CD4-positive, alpha-beta T cell treated with Interleukin-2 at 100 ng/mL for 4 hours (primary cell): Measurements from ENCODE around the gene FRMD4A.
"Not testable (repeated sequence)": the region's sequence is repeated elsewhere in the genome, so short reads cannot be mapped to it uniquely, and the experiment has no call there.

ENCODE experiments used
- DNase-seq: peaks from one replicate; pipeline ENCODE4 v3.0.0-alpha.2; 2020; ENCODE audit warnings: low spot score

The FRMD4A gene

GRCh38 chr10:13848520-13849445 is 481.9 kb downstream of the FRMD4A start:
- no peak for DNase-seq

GRCh38 chr10:13847201-13847631 is 483.5 kb downstream of the FRMD4A start:
- DNase-seq: no peak

- DNase-seq: no peak
Measured at GRCh38 chr10:13845897-13846296, 484.8 kb downstream of the FRMD4A start.

- DNase-seq: no peak
Measured at GRCh38 chr10:13844651-13845050, 486.1 kb downstream of the FRMD4A start.

GRCh38 chr10:13842117-13842516 is 488.6 kb downstream of the FRMD4A start:
- DNase-seq: no peak

GRCh38 chr10:13840036-13840435 is 490.7 kb downstream of the FRMD4A start:
- DNase-seq: no peak

GRCh38 chr10:13839430-13839990 is 491.2 kb downstream of the FRMD4A start:
- DNase-seq: no peak

GRCh38 chr10:13839030-13839429 is 491.7 kb downstream of the FRMD4A start:
- DNase-seq: no peak

- DNase-seq: no peak
Measured at GRCh38 chr10:13837966-13838365, 492.8 kb downstream of the FRMD4A start.

GRCh38 chr10:13834581-13835286 is 496.0 kb downstream of the FRMD4A start:
- no peak for DNase-seq

GRCh38 chr10:13831711-13832141 is 499.0 kb downstream of the FRMD4A start:
- no peak for DNase-seq

GRCh38 chr10:13830385-13830784 is 500.3 kb downstream of the FRMD4A start:
- DNase-seq: no peak

- DNase-seq: no peak
Measured at GRCh38 chr10:13829790-13830189, 500.9 kb downstream of the FRMD4A start.

GRCh38 chr10:13828284-13828683 is 502.4 kb downstream of the FRMD4A start:
- not testable (repeated sequence) for DNase-seq

GRCh38 chr10:13827076-13827797 is 503.5 kb downstream of the FRMD4A start:
- DNase-seq: no peak

GRCh38 chr10:13823709-13824405 is 506.9 kb downstream of the FRMD4A start:
- DNase-seq: no peak

- no peak for DNase-seq
Measured at GRCh38 chr10:13823096-13823708, 507.5 kb downstream of the FRMD4A start.

- DNase-seq: no peak
Measured at GRCh38 chr10:13822490-13822889, 508.2 kb downstream of the FRMD4A start.

- no peak for DNase-seq
Measured at GRCh38 chr10:13820964-13821337, 509.8 kb downstream of the FRMD4A start.

- no peak for DNase-seq
Measured at GRCh38 chr10:13820119-13820963, 510.4 kb downstream of the FRMD4A start.
